GM13977 (cell line): Measurements from ENCODE around the gene WNT5A.
"Not testable (repeated sequence)": the region's sequence is repeated elsewhere in the genome, so short reads cannot be mapped to it uniquely, and the experiment has no call there.

ENCODE experiments used
- DNase-seq: peaks from one replicate; pipeline ENCODE4 v3.0.0; 2012; ENCODE audit warnings: low spot score
- CTCF ChIP-seq: IDR thresholded peaks from 2 replicates; pipeline ENCODE4 v1.5.1; 2012; ENCODE audit warnings: mild to moderate bottlenecking, control low read depth; ENCODE audit not compliant: insufficient read depth; ENCODE audit errors: extremely low read depth, missing control alignments
- in situ Hi-C: fragments of 300-500 bp; cut with MboI; formaldehyde crosslinking; loops from one replicate; pipeline ENCODE4 v1.12.0; 2022; ENCODE audit warnings: low sequenced_read_pairs, low pct_unique_long_range_greater_than_20kb, mixed read lengths, inconsistent platforms; ENCODE audit not compliant: unreplicated experiment

WNT5A gene

GRCh38 chr3:55508335-55508734, 21.2 kb upstream of the WNT5A start:
- no peak for TF ChIP-seq CTCF
- DNase-seq: no peak
- in situ Hi-C loops: no loop called here

GRCh38 chr3:55507808-55508207, 20.7 kb upstream of the WNT5A start:
- no peak for TF ChIP-seq CTCF
- DNase-seq: no peak

DNA sequence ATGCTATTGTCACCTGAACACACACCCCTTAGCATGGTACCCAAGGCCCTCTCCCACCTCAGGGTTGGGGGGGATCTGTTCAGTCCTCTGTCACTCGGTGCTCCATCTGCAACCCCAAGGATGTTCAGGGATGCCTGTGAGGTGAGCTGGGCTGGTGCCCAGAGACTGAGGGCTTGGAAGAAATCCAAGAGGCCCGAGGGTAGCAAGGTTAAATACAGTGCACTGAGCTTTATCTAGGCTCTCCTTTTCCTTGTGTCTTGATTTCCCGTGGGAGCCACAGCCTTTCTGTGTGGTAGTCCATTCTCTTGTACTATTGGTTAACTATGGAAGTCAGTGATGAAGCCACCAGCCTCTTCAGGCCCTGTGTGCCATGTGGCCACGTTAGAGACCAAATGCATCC, 18.7 kb upstream of the WNT5A start:
- in situ Hi-C loops: no loop called here
- no peak for TF ChIP-seq CTCF
- no peak for DNase-seq

More at GRCh38 chr3:55507808-55508207, 20.7 kb upstream of the WNT5A start:
- in situ Hi-C loops: no loop called here

GRCh38 chr3:55505102-55505501, 18.0 kb upstream of the WNT5A start:
- in situ Hi-C loops, DNase-seq: not testable (repeated sequence)

DNA sequence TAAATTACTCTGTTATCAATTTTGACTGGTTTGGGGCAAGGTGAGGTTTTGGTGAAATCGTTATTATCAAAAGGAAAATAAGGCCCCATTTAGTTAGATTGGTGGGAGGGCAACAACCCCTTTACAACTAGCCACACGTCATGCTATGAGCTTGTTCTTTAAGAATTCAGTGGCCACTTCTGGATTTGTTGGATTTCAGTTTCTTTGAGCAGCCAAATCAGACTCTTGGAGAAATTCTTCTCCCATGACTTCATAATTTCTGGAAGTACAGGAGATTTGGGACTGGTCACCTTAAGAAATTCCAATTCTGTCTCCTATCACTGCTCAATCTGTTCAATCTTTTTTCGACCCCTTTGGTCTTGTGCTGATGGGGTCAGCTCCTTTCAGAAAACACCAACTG, 14.8 kb upstream of the WNT5A start:
- TF ChIP-seq CTCF: no peak
- in situ Hi-C loops: no loop called here
- no peak for DNase-seq

- DNase-seq: no peak
- TF ChIP-seq CTCF: no peak
- in situ Hi-C loops: no loop called here
Observed at GRCh38 chr3:55500555-55501330, 13.6 kb upstream of the WNT5A start.

- in situ Hi-C loops: loop anchor here (10.0 kb wide), 1 partner anchor 226 kb away; no protein-coding TSS in a partner anchor
- DNase-seq: no peak
- TF ChIP-seq CTCF: no peak
Observed at GRCh38 chr3:55498520-55498919, 11.4 kb upstream of the WNT5A start.
